HepG2 (cell line): Measurements from ENCODE around the gene TYMP. TPM values are rescaled to one million over a fixed set of nuclear protein-coding genes. Genes with fewer than 3 reads are reported as not detected.
A peak's percentile ranks its signal among the peaks of the same experiment; 100 is the strongest.

Experiments used
- ARID2 ChIP-seq: sonication (generic); formaldehyde crosslinking; IDR thresholded peaks from 2 replicates; pipeline ENCODE4 v1.8.1; 2022; ENCODE audit warnings: mild to moderate bottlenecking, missing genetic modification reagents, borderline replicate concordance
- KDM4B ChIP-seq: sonication (generic); formaldehyde crosslinking; IDR thresholded peaks from 2 replicates; pipeline ENCODE4 v1.4.0; 2020; ENCODE audit warnings: missing genetic modification reagents
- KDM6A ChIP-seq: IDR thresholded peaks from 2 replicates; pipeline ENCODE4 v1.6.1; 2016; ENCODE audit warnings: low read depth
- KLF13 ChIP-seq: sonication (generic); formaldehyde crosslinking; IDR thresholded peaks from 2 replicates; pipeline ENCODE4 v1.4.0; 2020; ENCODE audit warnings: mild to moderate bottlenecking, missing genetic modification reagents
- KLF15 ChIP-seq: sonication (generic); formaldehyde crosslinking; IDR thresholded peaks from 2 replicates; pipeline ENCODE4 v1.8.1; 2023; ENCODE audit warnings: borderline replicate concordance, mild to moderate bottlenecking, inconsistent platforms, missing genetic modification reagents, mixed read lengths
- MAZ ChIP-seq, 2 experiments: sonication (generic) in 1 of 2; formaldehyde crosslinking in 1 of 2; IDR thresholded peaks; 2 replicates each; pipeline versions ENCODE4 v1.5.0 to v1.6.1; 2012 to 2020; ENCODE audit warnings: low read depth in 2 of 2, mild to moderate bottlenecking in 2 of 2, borderline replicate concordance in 1 of 2, improper control_type of control experiment in 1 of 2, low read length in 1 of 2, missing genetic modification reagents in 1 of 2, moderate library complexity in 1 of 2
- MTF2 ChIP-seq: sonication (generic); formaldehyde crosslinking; IDR thresholded peaks from 2 replicates; pipeline ENCODE4 v1.5.0; 2020; ENCODE audit warnings: missing genetic modification reagents, borderline replicate concordance
- PLRG1 ChIP-seq: fragments of 450-650 bp; conservative IDR thresholded peaks from 2 replicates; pipeline ENCODE4 v1.6.1; 2016
- POLR2G ChIP-seq: fragments of 200-400 bp; formaldehyde crosslinking; IDR thresholded peaks from 2 replicates; pipeline ENCODE4 v1.6.1; 2018; ENCODE audit warnings: mild to moderate bottlenecking, low read depth, low read length, moderate library complexity
- RBAK ChIP-seq: sonication (generic); formaldehyde crosslinking; IDR thresholded peaks from 2 replicates; pipeline ENCODE4 v1.5.1; 2020; ENCODE audit warnings: mild to moderate bottlenecking, missing genetic modification reagents
- RERE ChIP-seq: IDR thresholded peaks from 2 replicates; pipeline ENCODE4 v1.6.1; 2016; ENCODE audit warnings: low read depth, missing genetic modification reagents, missing compliant biosample characterization
- RFX5 ChIP-seq: IDR thresholded peaks from 2 replicates; pipeline ENCODE4 v1.6.1; 2011; ENCODE audit warnings: low read depth, low read length, improper control_type of control experiment
- SATB2 ChIP-seq: sonication (generic); formaldehyde crosslinking; IDR thresholded peaks from 2 replicates; pipeline ENCODE4 v1.5.0; 2020; ENCODE audit warnings: missing genetic modification reagents
- SP140L ChIP-seq: sonication (generic); formaldehyde crosslinking; IDR thresholded peaks from 2 replicates; pipeline ENCODE4 v1.4.0; 2020; ENCODE audit warnings: missing genetic modification reagents, borderline replicate concordance
- THAP11 ChIP-seq: IDR thresholded peaks from 2 replicates; pipeline ENCODE4 v1.6.1; 2016; ENCODE audit warnings: missing biosample characterization, missing genetic modification reagents
- YEATS2 ChIP-seq: sonication (generic); formaldehyde crosslinking; IDR thresholded peaks from 2 replicates; pipeline ENCODE4 v1.4.0; 2020; ENCODE audit warnings: missing genetic modification reagents, borderline replicate concordance
- YY1 ChIP-seq: IDR thresholded peaks from 2 replicates; pipeline ENCODE4 v1.6.1; 2011; ENCODE audit warnings: low read length, low read depth, moderate library complexity, mild to moderate bottlenecking; ENCODE audit not compliant: insufficient read depth, insufficient replicate concordance
- ZBTB7B ChIP-seq: sonication (generic); formaldehyde crosslinking; IDR thresholded peaks from 2 replicates; pipeline ENCODE4 v1.4.0; 2020; ENCODE audit warnings: missing genetic modification reagents
- ZFAT ChIP-seq: sonication (generic); formaldehyde crosslinking; conservative IDR thresholded peaks from 2 replicates; pipeline ENCODE4 v1.8.1; 2023; ENCODE audit warnings: missing genetic modification reagents, inconsistent platforms
- ZNF230 ChIP-seq: sonication (generic); formaldehyde crosslinking; IDR thresholded peaks from 2 replicates; pipeline ENCODE4 v1.4.0; 2020; ENCODE audit warnings: mild to moderate bottlenecking, missing genetic modification reagents
- ZNF296 ChIP-seq: sonication (generic); formaldehyde crosslinking; conservative IDR thresholded peaks from 2 replicates; pipeline ENCODE4 v1.5.0; 2020; ENCODE audit warnings: mild to moderate bottlenecking, missing genetic modification reagents
- ZNF501 ChIP-seq: sonication (generic); formaldehyde crosslinking; IDR thresholded peaks from 2 replicates; pipeline ENCODE4 v1.5.1; 2020; ENCODE audit warnings: mild to moderate bottlenecking, moderate library complexity, missing genetic modification reagents
- ZNF570 ChIP-seq: sonication (generic); formaldehyde crosslinking; IDR thresholded peaks from 2 replicates; pipeline ENCODE4 v1.4.0; 2020; ENCODE audit warnings: mild to moderate bottlenecking, missing genetic modification reagents, borderline replicate concordance
- ZNF678 ChIP-seq: sonication (generic); formaldehyde crosslinking; IDR thresholded peaks from 2 replicates; pipeline ENCODE4 v1.4.0; 2020; ENCODE audit warnings: mild to moderate bottlenecking, missing genetic modification reagents
- ZNF7 ChIP-seq: IDR thresholded peaks from 2 replicates; pipeline ENCODE4 v1.6.1; 2016; ENCODE audit warnings: missing biosample characterization, missing genetic modification reagents
- ZZZ3 ChIP-seq: sonication (generic); formaldehyde crosslinking; IDR thresholded peaks from 2 replicates; pipeline ENCODE4 v1.4.0; 2020; ENCODE audit warnings: missing genetic modification reagents, mild to moderate bottlenecking, borderline replicate concordance
- polyA plus RNA-seq, 8 experiments: library from polyadenylated mRNA; depleted of rRNA in 3 of 8; stranded (reverse) in 7 of 8; unstranded in 1 of 8; fragments of >200 nt; fragmentation: Illumina TruSeq in 4 of 8; extraction: Trizol in 4 of 8; gene quantifications; 2 replicates each; pipeline versions ENCODE4 v1.2.1 to v1.2.3, GENCODE V29; 2011 to 2016; ENCODE audit warnings: low read depth in 4 of 8, missing spikeins in 1 of 8, mixed read lengths in 1 of 8; ENCODE audit not compliant: insufficient read depth in 1 of 8
- total RNA-seq, 5 experiments: library from RNA; depleted of rRNA; stranded (reverse); fragments of >200 nt; fragmentation: Illumina TruSeq; extraction: Trizol; gene quantifications; 2 replicates each; pipeline ENCODE4 v1.2.3, GENCODE V29; 2016; ENCODE audit warnings: low read depth in 1 of 5

Gene TYMP
- total and polyA plus RNA-seq, 2 of the 13 experiments (the other 11 are each of a cell fraction or from before 2014, with no cell fraction given): 3.9 to 4.3 TPM

- TF ChIP-seq RERE (CRISPR knock-in tag): no peak
- TF ChIP-seq ARID2: no peak
- TF ChIP-seq ZFAT: no peak
- TF ChIP-seq KDM6A (CRISPR knock-in tag): no peak
- TF ChIP-seq SATB2 (CRISPR knock-in tag): no peak
- no peak for TF ChIP-seq ZNF678 (CRISPR knock-in tag)
- TF ChIP-seq PLRG1: no peak
- TF ChIP-seq ZNF7 (CRISPR knock-in tag): no peak
- TF ChIP-seq ZNF230 (CRISPR knock-in tag): no peak
- TF ChIP-seq ZNF501 (CRISPR knock-in tag): peak; percentile 83
- no peak for TF ChIP-seq KLF15 (CRISPR knock-in tag)
- peak; percentile 76 for TF ChIP-seq THAP11 (CRISPR knock-in tag)
- peak; percentile 26; the same call in 1 of the 2 replicates for TF ChIP-seq ZZZ3 (CRISPR knock-in tag)
- TF ChIP-seq ZBTB7B: 0 out of 2 replicates have a peak, but pooled peaks have one; percentile 62
- TF ChIP-seq YY1: peak; percentile 37
- no peak for TF ChIP-seq KLF13 (CRISPR knock-in tag)
- no peak for TF ChIP-seq ZNF296 (CRISPR knock-in tag)
- TF ChIP-seq ZNF570 (CRISPR knock-in tag): no peak
- TF ChIP-seq SP140L: no peak
- TF ChIP-seq YEATS2 (CRISPR knock-in tag): peak; percentile 70; the same call in 1 of the 2 replicates
- no peak for TF ChIP-seq RFX5
- no peak for TF ChIP-seq KDM4B (CRISPR knock-in tag)
- no peak for TF ChIP-seq RBAK
- peak; percentile 74 for TF ChIP-seq POLR2G
- no peak for TF ChIP-seq MTF2 (CRISPR knock-in tag)
- TF ChIP-seq MAZ (IDR thresholded peaks at IDR 0.05; ENCODE audit: borderline replicate concordance, low read depth, low read length): peak; percentile 91
- peak; percentile 80 for TF ChIP-seq MAZ (CRISPR knock-in tag; IDR thresholded peaks at IDR 0.05; ENCODE audit: low read depth)
Measured at GRCh38 chr22:50562523-50563412, 33.0 kb upstream of the TYMP start, which contains the start of gene SYCE3 (continued).
